Raji (cell line): ENCODE data around the gene SPRN.

Source experiments
- POLR2A ChIP-seq: IDR thresholded peaks from 2 replicates; pipeline ENCODE4 v1.6.1; 2011; ENCODE audit warnings: low read depth, low read length, control low read depth; ENCODE audit not compliant: insufficient read depth

SPRN gene

DNA sequence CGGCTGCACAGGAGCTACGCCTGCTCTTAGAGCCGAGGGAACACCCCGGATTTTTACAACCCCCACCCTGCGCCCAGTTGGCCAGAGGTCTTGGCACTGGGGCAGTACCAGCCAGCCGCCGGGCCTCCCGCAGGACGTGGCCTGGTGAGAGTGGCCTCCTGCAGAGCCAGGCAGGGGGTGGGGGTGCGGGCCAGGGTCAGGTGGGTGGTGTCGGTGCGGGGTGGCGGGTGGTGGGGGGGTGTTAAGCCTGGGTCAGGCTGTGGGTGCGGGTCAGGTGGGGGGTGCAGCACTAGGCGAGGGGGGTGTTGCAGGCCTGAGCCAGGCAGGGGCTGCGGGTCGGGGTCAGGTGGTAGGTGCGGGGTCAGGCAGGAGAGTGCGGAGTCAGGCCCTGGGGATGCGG lies 51.9 kb downstream of the SPRN start:
- no peak for TF ChIP-seq POLR2A
